A172 (cell line): Measurements from ENCODE around the gene CHD9NB. TPM values are rescaled to one million over a fixed set of nuclear protein-coding genes. Genes with fewer than 3 reads are reported as not detected.
A peak's percentile ranks its signal among the peaks of the same experiment; 100 is the strongest.

Source experiments
- DNase-seq: peaks from one replicate; pipeline ENCODE4 v3.0.0-alpha.2; 2015; ENCODE audit warnings: low spot score
- total RNA-seq: library from RNA; depleted of rRNA; stranded (reverse); fragments of >200 nt; shearing (Covaris generic); gene quantifications from 2 replicates; pipeline ENCODE4 v1.2.3, GENCODE V29; 2014; rRNA removed

The CHD9NB gene
- total RNA-seq = 1.0 and 1.6 TPM in 2 replicates

DNA sequence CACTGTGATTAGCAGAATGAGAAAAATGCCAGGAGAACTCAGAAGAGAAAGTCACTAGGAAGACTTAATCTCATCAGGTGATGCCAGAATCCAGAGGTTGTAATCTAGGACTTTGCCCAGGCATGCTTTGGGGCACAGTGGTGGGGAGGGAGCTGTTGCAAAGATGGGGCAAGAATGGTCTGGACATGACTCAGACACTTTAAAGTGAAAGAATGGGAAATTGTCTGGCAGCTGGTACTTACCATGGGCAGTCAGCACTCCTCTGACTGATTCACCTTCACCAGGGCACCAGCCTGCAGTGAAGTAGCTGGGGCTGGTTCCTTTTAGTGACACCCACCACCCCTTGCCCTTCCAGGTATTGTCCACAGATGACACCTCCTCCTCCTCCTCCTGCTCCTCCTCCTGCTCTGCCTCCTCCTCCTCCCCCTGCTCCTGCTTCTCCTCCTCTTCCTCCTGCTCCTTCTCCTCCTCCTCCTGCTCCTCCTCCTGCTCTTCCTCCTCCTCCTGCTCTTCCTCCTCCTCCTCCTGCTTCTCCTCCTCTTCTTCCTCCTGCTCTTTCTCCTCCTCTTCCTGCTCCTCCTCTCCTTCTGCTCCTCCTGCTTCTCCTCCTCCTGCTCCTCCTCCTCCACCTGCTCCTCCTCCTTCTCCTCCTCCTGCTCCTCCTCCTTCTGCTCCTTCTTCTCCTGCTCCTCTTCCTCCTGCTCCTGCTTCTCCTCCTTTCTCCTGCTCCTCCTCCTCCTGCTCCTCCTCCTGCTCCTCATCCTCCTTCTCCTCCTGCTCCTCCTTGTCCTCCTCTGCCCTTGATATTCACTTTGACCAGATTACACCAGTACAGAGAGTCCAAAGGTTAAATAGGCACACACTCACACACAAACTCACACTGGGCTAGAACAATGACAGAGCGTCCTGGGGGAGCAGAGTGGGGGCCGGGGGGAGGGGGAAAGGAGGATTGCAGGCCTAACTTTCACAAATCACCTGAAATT is at the start of gene CHD9NB:
TSS of gene CHD9NB (minus strand) at position 379 of the 983 bp plus-strand sequence. CDS start 8,739 bp downstream, outside the sequence.
- peak; percentile 95 for DNase-seq

DNA sequence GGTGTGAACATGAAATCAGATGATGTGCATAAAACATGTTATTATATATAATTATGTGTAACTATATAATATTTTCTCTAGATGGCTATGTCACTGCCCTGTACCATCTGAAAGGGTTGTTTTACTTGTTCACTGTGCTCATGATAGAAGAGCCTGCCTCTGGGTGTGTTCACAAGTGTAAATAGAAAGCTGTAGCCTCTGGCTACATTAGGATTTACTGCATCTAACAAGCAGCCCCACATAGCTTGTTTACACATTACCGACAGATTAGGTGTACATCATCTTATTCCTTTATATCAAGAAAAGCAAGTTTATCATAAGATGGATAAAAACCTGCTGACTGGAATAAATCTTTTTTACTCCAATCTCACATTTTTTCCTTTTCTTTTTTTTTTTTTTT is 48.2 kb upstream of the CHD9NB start:
- DNase-seq = no peak

DNA sequence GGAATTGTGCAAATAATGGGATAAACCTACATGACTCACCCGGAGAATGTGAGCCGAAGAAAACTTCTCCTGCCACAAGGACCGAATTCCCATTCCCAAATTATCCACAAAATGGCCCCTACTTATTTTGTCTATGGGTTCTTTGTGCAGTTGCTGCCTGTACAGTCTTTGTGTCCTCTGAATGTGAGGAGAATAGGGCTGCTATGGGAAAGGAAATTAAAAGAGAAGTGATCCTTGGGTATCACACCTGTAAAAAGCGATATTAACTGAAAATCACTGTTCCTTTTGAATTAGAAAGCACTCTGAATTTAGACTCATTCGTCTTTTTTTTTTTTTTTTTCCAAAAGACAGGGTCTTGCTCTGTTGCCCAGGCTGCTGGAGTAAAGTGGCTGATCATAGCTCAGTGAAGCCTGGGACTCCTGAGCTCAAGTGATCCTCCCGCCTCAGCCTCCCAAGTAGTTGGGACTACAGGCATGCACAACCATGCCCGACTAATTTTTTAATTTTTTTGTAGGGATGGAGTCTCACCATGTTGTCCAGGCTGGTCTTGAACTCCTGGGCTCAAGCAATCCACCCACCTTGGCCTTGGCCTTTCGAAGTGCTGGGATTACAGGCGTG is 47.5 kb upstream of the CHD9NB start:
- DNase-seq = no peak

DNA sequence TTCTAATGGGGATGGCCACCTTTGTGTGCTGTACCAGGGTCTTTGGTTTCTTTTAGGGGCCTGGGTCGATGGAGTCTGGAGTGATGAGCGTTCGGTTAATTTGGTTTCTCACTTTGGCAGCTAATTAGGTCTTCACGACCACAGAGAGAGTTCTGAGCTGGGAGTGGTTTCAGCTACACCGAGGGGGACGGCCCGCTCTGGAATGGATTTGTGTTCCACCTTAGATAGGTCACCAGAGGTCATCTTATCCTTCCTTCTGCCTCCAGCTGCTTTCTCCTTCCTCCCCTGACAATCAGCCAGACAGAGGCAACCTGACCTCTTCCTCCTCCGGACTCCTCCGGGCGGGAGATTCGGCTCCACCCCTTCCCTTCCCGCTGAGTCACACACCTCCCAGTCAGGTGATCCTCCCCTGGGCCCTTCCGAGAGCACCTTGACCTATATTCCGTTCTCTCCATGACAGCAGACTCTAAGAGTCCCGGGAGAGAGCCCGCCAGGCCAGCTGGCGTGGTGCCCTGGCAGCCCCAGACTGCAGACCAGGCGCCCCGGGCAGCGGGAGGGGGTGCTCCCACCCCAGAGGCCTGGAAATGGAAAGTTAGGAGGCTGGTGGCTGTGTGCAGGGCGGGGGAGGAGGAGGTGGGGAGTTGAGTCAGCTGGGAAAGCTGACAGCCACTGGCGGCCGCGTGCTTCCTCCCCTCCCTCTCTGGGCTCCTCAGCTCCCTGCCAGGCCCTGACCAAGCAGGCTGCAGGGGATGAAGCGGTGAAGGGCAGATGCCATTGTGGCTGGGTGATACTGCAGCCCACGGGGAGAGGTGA is 46.8 kb upstream of the CHD9NB start:
- peak; percentile 96 for DNase-seq

DNA sequence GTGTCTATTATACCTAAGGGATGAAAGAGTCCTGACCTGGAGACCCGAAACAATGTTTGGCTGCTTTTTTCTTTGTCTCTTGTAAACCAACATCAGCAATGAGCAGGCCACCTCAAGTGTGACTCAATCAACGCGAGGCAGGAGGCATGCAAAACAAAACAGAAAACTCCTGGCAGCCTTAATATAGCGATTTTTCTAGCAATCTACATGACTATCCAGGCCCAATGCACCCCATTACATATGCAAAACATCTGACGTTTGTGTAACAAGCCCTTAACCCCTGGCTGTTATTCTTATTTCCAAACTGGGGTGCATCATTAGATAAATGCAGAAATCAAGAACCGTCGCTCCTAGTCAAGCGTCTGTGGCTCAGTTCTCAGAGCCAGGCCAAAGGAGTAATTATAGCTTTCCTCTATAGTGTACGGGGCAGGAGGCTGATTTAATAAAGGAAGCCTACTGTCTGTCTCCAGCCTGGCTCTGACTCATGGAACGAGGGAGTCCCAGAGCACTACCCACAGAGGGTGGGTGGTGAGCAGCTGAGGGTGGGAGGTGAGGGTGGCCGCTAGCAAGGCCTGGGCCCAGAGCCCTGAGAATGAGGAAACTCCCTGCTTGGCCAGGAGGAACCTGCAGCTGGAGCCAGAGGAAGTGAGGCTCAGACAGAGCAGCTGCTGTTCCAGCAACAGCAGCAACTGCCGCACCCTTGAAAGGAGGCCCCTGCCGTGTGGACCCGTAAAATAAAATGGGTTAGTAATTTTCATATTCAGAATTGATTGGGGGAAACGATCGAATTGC is 46.0 kb upstream of the CHD9NB start:
- DNase-seq = peak; percentile 90

DNA sequence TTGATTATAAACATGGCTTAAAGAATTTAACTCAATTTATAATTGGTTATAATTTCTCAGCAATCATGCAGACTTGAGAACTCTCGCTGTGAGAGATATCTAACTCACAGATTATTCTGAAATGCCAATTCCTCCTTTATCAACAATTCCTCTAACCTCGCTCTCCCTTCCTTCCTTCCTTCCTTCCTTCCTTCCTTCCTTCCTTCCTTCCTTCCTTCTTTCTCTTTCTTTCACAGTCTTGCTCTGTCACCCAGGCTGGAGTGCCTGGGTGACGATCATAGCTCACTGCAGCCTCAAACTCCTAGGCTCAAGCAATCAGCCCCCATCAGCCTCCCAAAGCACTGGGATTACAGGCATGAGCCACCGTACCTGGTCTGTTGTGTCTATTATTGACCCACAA is 44.5 kb upstream of the CHD9NB start:
- DNase-seq = no peak

DNA sequence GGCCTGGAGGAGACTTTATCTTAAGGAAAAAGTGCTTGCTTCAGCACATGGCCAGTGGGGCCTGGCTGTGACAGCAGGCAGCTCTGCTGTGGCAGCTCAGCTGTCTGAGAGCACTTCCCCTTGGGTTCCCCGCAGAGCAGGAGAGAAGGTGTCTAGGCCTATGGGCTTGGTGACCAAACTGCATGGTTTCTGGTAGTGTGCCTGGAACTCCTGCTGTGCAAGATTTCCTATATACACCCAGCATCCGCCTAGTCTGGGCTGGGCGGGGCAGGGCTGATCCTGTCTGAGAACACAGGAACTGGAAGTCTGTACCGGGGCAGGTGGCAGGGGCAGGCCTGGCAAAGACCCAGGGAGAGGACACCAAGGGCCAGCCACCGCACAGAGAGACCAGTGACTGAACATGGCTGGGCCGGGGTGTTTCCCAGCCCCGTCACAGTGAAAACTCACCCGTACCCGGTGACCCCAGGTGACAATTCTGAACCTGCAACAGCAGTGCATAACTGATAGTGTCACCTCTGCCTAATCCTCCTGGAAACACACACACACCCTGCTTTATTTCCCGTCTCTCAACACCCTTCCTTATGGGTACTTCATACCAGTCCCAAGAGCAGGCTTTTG is 41.4 kb upstream of the CHD9NB start:
- DNase-seq = peak; percentile 93

DNA sequence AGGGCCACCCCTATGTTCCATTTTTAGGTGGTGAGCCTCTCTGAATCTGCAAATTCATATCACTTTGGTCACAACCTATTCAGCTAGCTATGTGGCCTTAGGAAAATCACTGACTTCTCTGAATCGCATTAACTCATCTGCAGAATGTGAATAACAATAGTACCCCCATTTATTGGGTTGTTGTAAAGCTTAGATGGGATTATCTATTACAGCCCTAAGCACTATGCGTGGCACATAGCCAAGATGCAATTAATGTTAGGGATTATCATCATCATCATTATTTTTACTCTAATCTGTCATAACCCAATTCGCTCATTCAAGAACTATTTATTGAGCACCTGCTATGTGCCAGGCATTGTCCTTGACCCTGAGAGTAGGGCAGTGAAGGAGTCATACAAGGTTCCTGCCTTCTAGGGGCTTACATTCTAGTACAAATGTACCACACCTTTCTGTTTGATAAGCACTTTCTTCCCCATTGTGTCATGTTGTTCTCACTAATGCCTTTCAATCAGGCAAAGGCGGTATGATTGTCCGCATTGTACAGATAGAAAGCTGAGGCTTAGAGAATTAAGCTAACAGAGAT is 40.6 kb upstream of the CHD9NB start:
- no peak for DNase-seq

DNA sequence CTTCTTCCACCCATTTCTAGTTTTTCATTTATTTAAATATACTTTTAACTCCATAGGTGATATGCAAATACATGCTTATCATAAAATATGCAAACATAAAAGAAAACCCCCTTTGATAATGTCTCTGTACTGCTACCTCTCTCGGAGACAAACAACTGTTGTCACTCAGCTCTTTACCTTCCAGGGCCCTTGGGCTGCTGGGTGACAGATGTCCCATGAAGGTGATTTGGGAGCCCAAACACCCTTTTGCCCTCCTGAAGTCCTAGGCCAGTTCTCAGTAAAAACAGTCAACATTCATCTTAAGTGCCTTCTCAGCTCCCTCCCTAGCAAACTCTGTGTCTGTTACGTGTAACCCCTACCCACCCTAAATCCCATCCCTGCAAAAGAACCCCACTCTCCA is 39.6 kb upstream of the CHD9NB start:
- no peak for DNase-seq

DNA sequence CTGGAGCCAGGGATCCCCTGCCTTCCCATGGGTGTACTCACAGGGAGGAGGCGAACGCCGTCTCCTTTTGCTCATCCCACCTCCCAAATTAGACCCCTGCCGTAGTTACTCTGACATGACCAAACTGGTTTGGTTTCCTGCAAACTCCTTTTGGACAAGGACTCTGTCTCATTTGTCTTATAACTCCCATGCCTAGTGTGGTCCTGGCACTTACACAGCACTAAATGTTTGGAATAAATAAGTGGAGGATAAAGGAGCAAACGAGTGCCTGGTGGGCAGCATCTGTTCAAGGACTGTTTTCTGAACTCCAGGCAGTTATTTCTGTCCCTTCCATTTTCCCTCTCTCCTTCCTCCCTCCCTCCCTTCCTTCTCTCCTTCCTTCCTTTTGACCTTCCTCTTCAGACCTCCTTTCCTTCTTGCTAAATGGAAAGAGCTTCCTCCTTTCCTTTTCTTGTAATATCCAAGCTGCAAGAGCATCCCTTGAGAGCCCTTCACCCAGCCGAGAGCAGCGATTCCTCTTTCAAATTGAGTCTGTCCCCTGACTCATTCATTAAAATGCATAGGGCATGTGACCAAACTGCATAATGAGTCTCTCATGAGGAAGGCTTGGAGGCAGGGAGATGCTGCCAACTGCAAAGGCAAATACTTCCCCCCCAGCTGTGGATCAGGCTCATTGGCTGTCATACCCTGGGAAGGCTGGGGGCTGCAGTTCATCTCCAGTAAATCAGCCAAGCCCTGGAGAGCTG is 38.9 kb upstream of the CHD9NB start:
- DNase-seq = peak; percentile 83

DNA sequence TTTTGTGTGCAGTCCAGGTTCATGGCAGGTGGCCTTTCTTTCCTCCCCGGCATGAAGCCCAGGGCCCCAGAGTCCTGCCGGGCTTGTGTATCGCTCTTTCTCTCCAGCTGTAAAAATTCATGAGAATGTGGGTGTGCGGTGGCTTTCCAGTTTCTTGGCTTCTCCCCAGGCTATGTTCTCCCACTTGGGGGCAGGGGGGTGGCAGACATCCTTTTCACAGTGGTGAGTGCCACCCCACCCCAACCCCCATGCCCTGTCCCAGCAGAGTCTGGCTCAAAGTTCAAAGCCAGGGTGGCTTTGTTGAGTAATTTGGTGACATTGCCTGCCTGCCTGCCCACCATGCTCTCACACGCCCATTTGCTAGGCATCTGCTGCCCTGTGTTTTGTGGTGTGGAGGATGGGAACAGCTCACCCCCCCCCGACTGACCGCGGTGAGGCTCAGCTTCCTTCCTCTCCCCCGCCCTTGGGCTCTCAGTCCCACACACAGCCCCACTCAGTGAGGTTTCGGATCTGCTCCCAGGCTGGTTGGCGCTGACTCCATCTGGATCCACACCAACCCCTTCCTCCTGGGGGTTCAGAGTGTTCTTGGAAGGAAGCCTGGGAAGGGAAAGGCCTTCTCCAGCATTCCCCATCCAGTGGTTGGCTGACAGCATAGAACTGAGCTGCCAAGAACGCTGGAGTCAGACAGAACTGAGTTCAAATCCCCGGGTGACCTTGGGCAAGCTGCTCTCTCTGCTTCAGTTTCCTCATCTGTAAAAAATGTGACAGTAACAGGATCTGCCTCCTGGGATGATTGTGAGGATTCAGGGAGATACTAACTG is 38.1 kb upstream of the CHD9NB start:
- DNase-seq = peak; percentile 90

DNA sequence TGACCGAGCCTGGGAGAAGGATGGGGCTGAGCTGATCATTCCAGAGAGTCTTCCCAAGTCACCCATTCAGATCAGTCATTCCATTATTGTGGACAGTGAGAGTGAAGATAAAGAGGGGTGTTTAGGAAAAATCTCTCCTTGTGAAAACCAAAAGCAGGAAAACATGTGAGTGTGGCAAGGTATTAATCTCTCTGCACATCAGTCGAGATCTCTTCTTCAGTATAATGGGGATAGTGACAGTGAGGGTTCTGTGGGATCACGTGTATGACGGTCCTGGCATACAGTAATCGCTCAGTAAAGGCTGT is 37.5 kb upstream of the CHD9NB start:
- no peak for DNase-seq

DNA sequence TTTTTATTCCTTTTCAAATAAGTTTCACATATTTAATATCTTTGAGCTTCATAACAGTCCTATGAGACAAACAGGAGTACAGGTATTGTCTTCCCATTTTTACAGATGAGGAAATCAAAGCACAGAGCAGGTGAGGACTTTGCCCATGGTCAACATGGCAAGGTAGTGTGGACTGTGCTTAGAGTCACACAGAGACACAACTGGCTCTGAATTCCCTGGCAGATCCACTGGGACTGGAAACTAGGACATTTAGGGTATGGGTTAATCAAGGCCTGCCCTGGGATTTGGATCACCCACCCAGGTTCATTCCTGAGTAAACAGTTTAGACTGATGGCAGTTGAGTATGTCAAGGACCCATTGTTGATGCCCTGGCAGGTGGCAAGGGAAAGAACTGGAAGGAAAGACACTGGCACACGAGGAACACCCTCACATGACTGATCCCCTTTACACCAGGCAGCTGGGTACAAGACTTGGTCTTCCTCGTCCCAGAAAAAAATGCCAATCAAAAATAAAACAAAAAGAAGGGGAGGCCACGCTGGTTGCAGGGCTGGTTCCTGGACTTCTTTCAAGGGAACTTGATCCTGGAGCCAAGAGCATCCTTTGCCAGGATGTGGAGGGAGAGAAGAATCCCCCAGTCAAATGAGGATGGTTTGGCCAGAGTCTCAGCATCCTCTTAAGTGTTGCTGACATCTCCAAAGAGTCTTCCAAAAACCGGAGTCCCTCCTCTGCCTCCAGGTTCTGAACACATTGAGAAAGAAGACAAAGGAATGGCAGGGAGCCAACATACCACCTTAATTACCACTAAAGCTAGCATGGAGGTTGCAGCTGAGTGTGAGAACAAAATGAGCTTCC is 37.0 kb upstream of the CHD9NB start:
- peak; percentile 46 for DNase-seq

DNA sequence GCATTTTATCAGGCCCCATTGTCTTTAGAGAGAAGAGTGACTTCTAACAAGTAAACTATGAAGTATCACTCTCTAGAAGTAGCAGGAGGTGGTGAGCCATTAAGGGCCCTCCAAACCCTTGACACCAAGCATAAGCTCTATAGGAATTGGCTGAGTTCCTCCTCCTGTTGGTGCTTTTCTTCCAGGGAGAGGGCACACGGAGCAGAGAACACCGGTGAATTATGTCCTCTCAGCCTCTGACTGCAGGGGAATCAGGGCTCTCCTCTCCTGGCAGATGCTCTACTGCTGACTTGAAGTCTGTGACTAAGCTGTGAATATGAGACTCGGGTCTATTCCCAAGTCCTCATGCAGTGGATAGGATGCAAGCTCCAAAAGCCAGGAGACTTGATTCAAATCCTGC is 34.4 kb upstream of the CHD9NB start:
- no peak for DNase-seq

DNA sequence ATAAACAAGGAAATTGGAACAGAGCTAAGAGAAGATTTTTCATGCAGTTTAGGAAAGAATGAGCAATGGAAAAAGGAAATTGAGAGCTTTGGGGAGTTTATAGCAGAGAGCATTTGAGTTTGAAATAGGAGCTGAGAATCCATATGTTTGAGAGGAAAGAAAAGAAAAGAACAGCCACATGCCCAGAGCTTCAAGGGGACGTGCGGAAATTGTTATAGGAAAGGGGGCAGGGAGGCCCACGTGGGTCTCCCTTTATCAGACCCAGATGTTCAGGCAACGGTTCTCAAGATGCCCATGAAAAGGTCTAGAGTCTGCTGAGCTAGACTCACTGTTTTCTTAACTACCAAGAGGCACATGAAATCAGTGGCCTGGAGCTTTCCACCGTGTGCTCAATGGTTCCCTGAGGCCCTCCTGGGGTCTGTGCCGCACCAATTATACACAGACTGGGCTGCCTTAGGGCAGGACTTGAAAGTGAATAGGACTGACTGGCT is 33.3 kb upstream of the CHD9NB start:
- DNase-seq = no peak

DNA sequence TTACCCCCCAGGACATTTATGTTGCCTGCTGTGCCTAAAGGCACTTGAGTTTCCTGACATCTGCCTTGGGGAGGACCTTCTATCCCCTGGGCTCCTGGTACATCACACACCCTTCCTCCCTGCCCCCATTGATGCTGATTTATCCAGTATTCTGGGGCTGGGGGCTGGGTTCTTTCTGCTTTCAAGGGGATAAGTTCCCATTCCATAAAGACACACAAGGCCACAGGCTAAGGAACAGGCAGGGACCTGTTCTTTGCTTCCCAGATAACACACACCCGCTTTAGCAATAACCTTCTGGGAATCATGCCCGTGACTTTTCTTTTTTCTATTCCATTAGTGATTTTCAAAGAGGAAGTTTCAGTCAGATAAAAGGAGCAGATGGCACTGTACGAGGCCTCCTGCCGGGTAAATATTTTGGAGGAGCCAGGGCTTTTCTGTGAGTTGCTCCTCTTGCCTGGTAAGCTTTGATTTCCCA is 32.7 kb upstream of the CHD9NB start:
- no peak for DNase-seq

DNA sequence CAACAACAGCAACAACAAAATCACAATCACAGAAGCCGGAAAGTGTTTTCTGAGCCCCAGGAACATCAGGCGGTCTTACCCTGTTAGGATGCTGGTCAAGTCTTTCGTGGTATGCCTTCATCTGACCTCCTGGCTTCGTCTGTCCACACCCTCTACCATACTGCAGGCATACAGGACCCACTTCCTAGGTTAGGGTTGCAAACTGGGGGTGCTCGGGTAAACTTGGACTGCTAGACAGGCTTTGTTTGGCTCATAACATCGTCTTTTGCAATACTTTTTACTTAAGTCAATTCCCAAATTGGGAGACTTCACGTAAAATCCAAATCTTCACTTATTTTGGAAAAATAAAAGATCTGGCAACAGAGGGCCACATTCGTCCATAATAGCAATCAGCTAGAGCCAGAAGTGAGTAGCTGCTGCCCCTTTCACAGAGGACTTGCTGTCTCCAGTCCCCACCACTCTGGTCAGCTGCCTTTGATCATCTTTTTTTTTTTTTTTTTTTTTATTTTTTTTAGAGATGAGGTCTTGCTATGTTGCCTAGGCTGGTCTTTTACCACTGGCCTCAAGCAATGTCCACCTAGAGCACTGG is 32.1 kb upstream of the CHD9NB start:
- no peak for DNase-seq
